ENCODE results near the gene ZRANB3.

DNA sequence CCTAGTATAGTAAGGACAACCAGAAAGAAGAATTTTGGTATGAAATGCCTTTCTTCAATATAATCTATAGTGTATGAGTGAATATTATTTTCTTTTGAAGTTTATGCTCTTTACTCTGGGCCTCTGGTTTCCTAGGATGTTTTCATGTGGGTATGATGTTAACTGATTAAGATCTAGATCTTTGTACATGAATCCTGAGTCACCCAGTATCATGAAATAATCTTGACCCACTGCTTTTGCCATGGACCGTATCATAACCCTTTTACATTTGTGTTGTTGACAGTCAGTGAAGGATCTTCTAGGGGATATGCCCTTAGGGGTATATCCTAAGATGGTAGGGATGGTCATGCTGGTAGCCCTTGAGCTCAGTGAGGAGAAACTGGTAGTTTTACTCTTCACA lies 378.7 kb downstream of the ZRANB3 start:
- TF ChIP-seq, protein P1, sequence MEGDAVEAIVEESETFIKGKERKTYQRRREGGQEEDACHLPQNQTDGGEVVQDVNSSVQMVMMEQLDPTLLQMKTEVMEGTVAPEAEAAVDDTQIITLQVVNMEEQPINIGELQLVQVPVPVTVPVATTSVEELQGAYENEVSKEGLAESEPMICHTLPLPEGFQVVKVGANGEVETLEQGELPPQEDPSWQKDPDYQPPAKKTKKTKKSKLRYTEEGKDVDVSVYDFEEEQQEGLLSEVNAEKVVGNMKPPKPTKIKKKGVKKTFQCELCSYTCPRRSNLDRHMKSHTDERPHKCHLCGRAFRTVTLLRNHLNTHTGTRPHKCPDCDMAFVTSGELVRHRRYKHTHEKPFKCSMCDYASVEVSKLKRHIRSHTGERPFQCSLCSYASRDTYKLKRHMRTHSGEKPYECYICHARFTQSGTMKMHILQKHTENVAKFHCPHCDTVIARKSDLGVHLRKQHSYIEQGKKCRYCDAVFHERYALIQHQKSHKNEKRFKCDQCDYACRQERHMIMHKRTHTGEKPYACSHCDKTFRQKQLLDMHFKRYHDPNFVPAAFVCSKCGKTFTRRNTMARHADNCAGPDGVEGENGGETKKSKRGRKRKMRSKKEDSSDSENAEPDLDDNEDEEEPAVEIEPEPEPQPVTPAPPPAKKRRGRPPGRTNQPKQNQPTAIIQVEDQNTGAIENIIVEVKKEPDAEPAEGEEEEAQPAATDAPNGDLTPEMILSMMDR (IDR thresholded peaks at IDR 0.05; ENCODE audit: poor library complexity): no peak
- no peak for TF ChIP-seq EZH2 (IDR thresholded peaks at IDR 0.05; ENCODE audit: borderline replicate concordance)

All from hepatocyte (in vitro differentiated cells).